Subcutaneous adipose tissue (tissue), 4 donors: ENCODE data around the gene MIEF1. TPM values are rescaled to one million over a fixed set of nuclear protein-coding genes. Genes with fewer than 3 reads are reported as not detected.

Experiments used
- total RNA-seq, 4 donors: library from RNA; depleted of rRNA; stranded (reverse); fragments of >200 nt; gene quantifications; one replicate each; pipeline ENCODE4 v1.1.0, GENCODE V29; 2016
- TF ChIP-seq, protein P1 (sequence below): fragments of 450-650 bp; IDR thresholded peaks from one replicate; pipeline ENCODE4 v1.5.1; 2016; ENCODE audit warnings: low read depth, mild to moderate bottlenecking, control low read depth, antibody characterized with exemption, moderate library complexity

MIEF1 gene
- total RNA-seq, 4 donors from 2014 or later, result 18.9 to 31.8 (median 22.0) TPM

DNA sequence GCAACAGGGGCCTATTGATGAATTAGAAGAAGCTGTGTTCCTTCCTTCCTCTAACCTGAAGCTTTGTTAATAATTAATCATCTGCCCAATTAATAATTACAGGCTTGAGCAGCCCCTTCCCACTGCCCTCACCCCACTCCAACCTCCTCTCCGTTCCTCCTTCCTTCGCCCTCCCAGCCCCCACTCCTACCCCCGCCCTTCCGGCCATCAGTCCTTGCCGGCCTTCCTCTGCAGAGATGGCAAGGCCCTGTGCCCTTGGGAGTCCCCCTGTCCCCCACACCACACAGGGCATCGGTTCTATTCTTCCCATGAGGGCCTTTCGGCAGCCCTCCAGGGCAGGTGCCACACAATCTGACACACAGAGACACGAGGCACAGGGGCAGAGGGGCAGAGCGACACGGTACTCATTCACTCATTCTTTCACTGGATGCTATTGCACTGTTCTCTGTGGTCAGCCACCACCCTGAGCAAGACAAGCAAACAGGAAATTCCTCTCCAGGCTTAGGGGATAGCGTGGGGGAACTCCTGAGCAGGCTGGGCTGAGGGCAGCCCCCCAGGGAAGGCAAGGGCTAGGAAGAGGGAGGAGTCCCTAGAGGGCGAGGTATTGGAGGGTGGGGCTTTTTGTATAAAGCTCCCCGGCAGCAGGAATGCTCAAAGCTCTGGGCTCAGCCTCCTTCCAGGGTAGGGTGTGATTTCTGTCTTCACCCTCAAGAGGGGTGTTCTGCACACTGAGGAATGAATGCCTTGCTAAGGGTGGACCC is 30.5 kb upstream of the MIEF1 start:
- TF ChIP-seq, protein P1, sequence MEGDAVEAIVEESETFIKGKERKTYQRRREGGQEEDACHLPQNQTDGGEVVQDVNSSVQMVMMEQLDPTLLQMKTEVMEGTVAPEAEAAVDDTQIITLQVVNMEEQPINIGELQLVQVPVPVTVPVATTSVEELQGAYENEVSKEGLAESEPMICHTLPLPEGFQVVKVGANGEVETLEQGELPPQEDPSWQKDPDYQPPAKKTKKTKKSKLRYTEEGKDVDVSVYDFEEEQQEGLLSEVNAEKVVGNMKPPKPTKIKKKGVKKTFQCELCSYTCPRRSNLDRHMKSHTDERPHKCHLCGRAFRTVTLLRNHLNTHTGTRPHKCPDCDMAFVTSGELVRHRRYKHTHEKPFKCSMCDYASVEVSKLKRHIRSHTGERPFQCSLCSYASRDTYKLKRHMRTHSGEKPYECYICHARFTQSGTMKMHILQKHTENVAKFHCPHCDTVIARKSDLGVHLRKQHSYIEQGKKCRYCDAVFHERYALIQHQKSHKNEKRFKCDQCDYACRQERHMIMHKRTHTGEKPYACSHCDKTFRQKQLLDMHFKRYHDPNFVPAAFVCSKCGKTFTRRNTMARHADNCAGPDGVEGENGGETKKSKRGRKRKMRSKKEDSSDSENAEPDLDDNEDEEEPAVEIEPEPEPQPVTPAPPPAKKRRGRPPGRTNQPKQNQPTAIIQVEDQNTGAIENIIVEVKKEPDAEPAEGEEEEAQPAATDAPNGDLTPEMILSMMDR, result no peak

DNA sequence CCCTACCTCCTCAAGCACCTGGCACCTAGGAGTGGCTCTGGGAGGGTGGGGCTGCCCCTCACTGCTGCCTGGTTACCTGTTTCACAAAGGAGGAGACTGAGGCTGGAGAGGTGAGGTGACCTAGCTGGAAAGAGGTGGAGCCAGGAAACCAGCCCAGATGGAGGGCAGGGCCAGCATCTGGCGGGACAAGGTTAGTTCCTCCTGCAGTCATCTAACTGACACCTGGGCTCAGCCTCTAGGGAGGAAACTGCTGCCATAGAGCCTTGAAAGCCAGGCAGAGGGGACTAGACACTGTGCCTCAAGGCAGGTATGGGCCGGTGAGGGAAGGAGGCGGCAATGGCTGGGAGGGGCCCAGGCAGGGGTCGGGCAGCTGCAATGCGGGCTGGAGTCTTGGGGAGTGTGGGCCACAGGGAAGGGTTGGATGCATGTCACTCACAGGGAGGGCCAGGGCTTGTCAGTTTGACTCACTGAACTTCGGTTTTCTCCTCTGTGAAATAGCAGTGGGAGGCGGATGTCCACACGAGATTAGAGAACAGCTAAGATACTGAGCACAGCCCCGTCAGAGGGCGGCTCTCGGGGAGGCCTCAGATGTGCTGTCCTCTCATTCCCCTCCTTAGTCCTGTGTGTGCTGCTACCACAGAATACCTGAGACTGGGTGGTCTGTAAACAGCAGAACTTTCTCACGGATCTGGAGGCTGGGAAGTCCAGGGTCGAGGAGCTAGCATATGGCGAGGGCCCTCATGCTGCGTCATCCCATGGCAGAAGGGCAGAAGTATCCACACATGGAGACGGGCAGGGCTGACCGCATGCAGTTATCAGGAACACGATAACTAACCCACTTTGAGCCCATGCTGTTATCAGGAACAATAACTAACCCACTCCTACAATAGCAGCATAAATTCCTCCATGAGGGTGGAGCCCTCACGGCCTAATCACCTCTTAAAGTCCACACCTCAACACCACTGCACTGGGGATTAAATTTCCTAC is 29.2 kb upstream of the MIEF1 start:
- TF ChIP-seq, protein P1, result no peak

DNA sequence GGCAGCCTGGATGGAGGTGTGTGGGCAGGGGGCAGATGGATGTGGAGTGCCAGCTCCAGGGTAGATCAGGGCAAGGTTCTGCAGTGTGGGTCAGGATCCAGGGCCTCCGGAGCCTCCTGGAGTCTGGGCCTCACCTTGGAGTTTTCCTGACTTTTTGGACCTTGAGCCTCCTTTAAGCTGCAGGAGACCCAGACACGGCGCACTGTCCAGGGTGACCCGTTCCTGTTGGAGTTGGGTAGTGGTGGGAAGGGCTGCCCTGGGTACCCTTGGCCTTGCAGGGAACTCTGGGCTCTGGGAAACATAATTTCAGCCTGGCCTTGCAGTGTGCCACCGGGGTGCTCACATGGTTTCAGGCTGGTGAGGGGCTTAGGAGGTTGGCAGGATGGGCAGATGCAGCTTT is 28.2 kb upstream of the MIEF1 start:
- TF ChIP-seq, protein P1, result no peak

DNA sequence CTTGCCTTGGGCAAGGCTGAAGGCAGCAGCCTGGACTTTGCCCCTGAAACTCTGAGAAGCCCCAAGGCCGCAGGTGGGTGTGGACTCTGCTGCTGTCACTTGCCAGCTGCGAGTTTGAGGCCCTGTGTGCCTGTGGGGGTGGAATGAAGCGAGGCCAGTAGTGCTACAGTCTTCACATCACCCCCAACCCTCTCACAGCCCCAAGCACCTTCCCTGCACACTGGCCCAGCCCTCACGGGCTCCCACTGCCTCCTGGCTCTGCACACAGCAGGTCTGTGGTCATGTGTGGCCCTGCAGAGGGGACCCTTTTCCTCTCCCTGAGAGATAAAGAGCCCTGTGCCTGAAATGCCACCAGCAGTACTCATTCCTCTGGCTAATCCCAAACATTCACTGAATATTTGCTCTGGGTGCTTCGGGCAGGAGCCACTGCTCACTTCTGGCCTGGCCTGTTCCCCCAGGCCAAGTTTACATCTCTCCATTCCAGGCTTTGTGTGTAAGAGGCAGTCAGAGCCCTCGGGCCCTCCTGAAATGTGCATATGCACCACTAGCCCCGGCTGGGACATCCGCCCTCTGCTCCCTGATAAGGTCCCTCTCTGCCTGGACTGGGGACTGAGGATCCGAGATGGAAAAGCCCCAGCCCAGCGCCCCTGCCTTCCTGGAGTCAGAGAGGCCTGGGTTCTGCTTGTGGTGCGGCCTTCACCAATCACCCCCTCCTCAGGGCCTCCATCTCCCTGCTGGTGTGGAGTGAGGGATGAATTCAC is 27.6 kb upstream of the MIEF1 start:
- TF ChIP-seq, protein P1, result no peak

DNA sequence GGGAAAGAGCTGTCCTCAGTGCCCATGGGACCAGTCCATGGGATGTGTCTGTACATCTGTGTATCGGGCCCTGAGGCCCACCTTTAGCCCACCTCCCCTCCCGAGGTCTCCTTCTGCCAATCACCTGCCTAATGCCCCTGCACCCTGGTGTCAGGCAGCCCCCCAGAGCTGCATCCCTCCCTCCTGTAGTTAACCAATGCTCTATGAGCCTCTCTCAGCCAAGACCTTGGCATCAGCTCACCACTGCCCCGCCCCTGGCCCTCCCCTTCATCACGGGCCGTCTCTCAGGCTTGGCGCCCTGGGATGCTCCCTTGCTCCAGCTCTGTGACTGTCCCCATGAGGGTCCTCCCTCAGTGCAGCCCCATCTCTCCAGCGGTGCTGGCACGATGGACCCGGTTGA is 26.8 kb upstream of the MIEF1 start:
- TF ChIP-seq, protein P1, result no peak

- TF ChIP-seq, protein P1, result no peak
These were observed 26.2 kb upstream of the MIEF1 start for GRCh38 chr22:39475902-39476301.
